HepG2 (cell line): ENCODE data around the gene EP300. TPM values are rescaled to one million over a fixed set of nuclear protein-coding genes. Genes with fewer than 3 reads are reported as not detected.

Experiments
- CBX1 ChIP-seq: IDR thresholded peaks from one replicate; pipeline ENCODE4 v1.6.1; 2016; ENCODE audit warnings: antibody characterized with exemption, low read depth
- CCDC6 ChIP-seq: sonication (generic); formaldehyde crosslinking; IDR thresholded peaks from 2 replicates; pipeline ENCODE4 v1.8.1; 2022; ENCODE audit warnings: mild to moderate bottlenecking, missing genetic modification reagents, moderate library complexity
- CSRNP1 ChIP-seq: sonication (generic); formaldehyde crosslinking; IDR thresholded peaks from 2 replicates; pipeline ENCODE4 v1.8.1; 2023; ENCODE audit warnings: mild to moderate bottlenecking, missing genetic modification reagents
- ETS1 ChIP-seq: sonication (generic); formaldehyde crosslinking; IDR thresholded peaks from 2 replicates; pipeline ENCODE4 v1.4.0; 2020; ENCODE audit warnings: missing genetic modification reagents
- FOXJ3 ChIP-seq: sonication (generic); formaldehyde crosslinking; IDR thresholded peaks from 2 replicates; pipeline ENCODE4 v1.4.0; 2020; ENCODE audit warnings: missing genetic modification reagents, mild to moderate bottlenecking, borderline replicate concordance
- GATAD1 ChIP-seq: IDR thresholded peaks from 2 replicates; pipeline ENCODE4 v1.6.1; 2016; ENCODE audit warnings: missing genetic modification reagents, missing compliant biosample characterization
- HNRNPLL ChIP-seq: fragments of 200-400 bp; formaldehyde crosslinking; IDR thresholded peaks from 2 replicates; pipeline ENCODE4 v1.6.1; 2017; ENCODE audit warnings: mild to moderate bottlenecking, low read depth, low read length; ENCODE audit not compliant: poor library complexity, severe bottlenecking
- KAT2B ChIP-seq: fragments of 150-350 bp; IDR thresholded peaks from 2 replicates; pipeline ENCODE4 v1.6.1; 2014; ENCODE audit warnings: low read depth, low read length, borderline replicate concordance
- KDM2A ChIP-seq: sonication (generic); formaldehyde crosslinking; IDR thresholded peaks from 2 replicates; pipeline ENCODE4 v1.4.0; 2020; ENCODE audit warnings: low read depth, missing genetic modification reagents, borderline replicate concordance
- KLF12 ChIP-seq: sonication (generic); formaldehyde crosslinking; IDR thresholded peaks from 2 replicates; pipeline ENCODE4 v1.4.0; 2020; ENCODE audit warnings: missing genetic modification reagents, borderline replicate concordance
- MAZ ChIP-seq, 2 experiments: sonication (generic) in 1 of 2; formaldehyde crosslinking in 1 of 2; IDR thresholded peaks; 2 replicates each; pipeline versions ENCODE4 v1.5.0 to v1.6.1; 2012 to 2020; ENCODE audit warnings: low read depth in 2 of 2, mild to moderate bottlenecking in 2 of 2, borderline replicate concordance in 1 of 2, improper control_type of control experiment in 1 of 2, low read length in 1 of 2, missing genetic modification reagents in 1 of 2, moderate library complexity in 1 of 2
- MED1 ChIP-seq: sonication (generic); formaldehyde crosslinking; IDR thresholded peaks from 2 replicates; pipeline ENCODE4 v1.4.0; 2020; ENCODE audit warnings: missing genetic modification reagents
- PREB ChIP-seq: sonication (generic); formaldehyde crosslinking; IDR thresholded peaks from 2 replicates; pipeline ENCODE4 v1.4.0; 2020; ENCODE audit warnings: missing genetic modification reagents
- RARA ChIP-seq: IDR thresholded peaks from 2 replicates; pipeline ENCODE4 v1.6.1; 2016; ENCODE audit warnings: missing genetic modification reagents, missing compliant biosample characterization
- RBFOX2 ChIP-seq: fragments of 200-400 bp; formaldehyde crosslinking; IDR thresholded peaks from 2 replicates; pipeline ENCODE4 v1.6.1; 2017; ENCODE audit warnings: low read depth, mild to moderate bottlenecking, low read length
- TEF ChIP-seq: sonication (generic); formaldehyde crosslinking; IDR thresholded peaks from 2 replicates; pipeline ENCODE4 v1.5.0; 2020; ENCODE audit warnings: missing genetic modification reagents
- ZKSCAN5 ChIP-seq: sonication (generic); formaldehyde crosslinking; IDR thresholded peaks from 2 replicates; pipeline ENCODE4 v1.5.1; 2020; ENCODE audit warnings: mild to moderate bottlenecking, missing genetic modification reagents
- ZNF276 ChIP-seq: sonication (generic); formaldehyde crosslinking; IDR thresholded peaks from 2 replicates; pipeline ENCODE4 v1.4.0; 2020; ENCODE audit warnings: mild to moderate bottlenecking, low read depth, missing genetic modification reagents
- ZNF33A ChIP-seq: sonication (generic); formaldehyde crosslinking; IDR thresholded peaks from 2 replicates; pipeline ENCODE4 v1.5.1; 2020; ENCODE audit warnings: missing genetic modification reagents, mild to moderate bottlenecking, moderate library complexity, borderline replicate concordance
- ZNF33B ChIP-seq: sonication (generic); formaldehyde crosslinking; IDR thresholded peaks from 2 replicates; pipeline ENCODE4 v1.5.1; 2020; ENCODE audit warnings: mild to moderate bottlenecking, missing genetic modification reagents
- ZNF350 ChIP-seq: sonication (generic); formaldehyde crosslinking; IDR thresholded peaks from 2 replicates; pipeline ENCODE4 v1.4.0; 2020; ENCODE audit warnings: mild to moderate bottlenecking, low read depth, missing genetic modification reagents, borderline replicate concordance
- ZNF547 ChIP-seq: sonication (generic); formaldehyde crosslinking; IDR thresholded peaks from 2 replicates; pipeline ENCODE4 v1.5.1; 2020; ENCODE audit warnings: mild to moderate bottlenecking, missing genetic modification reagents
- polyA plus RNA-seq, 8 experiments: library from polyadenylated mRNA; depleted of rRNA in 3 of 8; stranded (reverse) in 7 of 8; unstranded in 1 of 8; fragments of >200 nt; fragmentation: Illumina TruSeq in 4 of 8; extraction: Trizol in 4 of 8; gene quantifications; 2 replicates each; pipeline versions ENCODE4 v1.2.1 to v1.2.3, GENCODE V29; 2011 to 2016; ENCODE audit warnings: low read depth in 4 of 8, missing spikeins in 1 of 8, mixed read lengths in 1 of 8; ENCODE audit not compliant: insufficient read depth in 1 of 8
- total RNA-seq, 5 experiments: library from RNA; depleted of rRNA; stranded (reverse); fragments of >200 nt; fragmentation: Illumina TruSeq; extraction: Trizol; gene quantifications; 2 replicates each; pipeline ENCODE4 v1.2.3, GENCODE V29; 2016; ENCODE audit warnings: low read depth in 1 of 5

The EP300 gene
- total and polyA plus RNA-seq, 2 of the 13 experiments (the other 11 are each of a cell fraction or from before 2014, with no cell fraction given) = 13.6 to 14.9 TPM

- TF ChIP-seq PREB = no peak
- no peak for TF ChIP-seq ZNF350 (CRISPR knock-in tag)
- no peak for TF ChIP-seq MAZ (IDR thresholded peaks at IDR 0.05; ENCODE audit: borderline replicate concordance, low read depth, low read length)
- TF ChIP-seq MAZ (CRISPR knock-in tag; IDR thresholded peaks at IDR 0.05; ENCODE audit: low read depth) = peak; percentile 12; the same call in 1 of the 2 replicates
- no peak for TF ChIP-seq TEF (CRISPR knock-in tag)
- no peak for TF ChIP-seq CBX1
- peak; percentile 37; the same call in 1 of the 2 replicates for TF ChIP-seq ETS1 (CRISPR knock-in tag)
- TF ChIP-seq ZNF33B (CRISPR knock-in tag) = no peak
- TF ChIP-seq MED1 (CRISPR knock-in tag) = no peak
- TF ChIP-seq ZNF33A (CRISPR knock-in tag) = no peak
- no peak for TF ChIP-seq FOXJ3
- peak; percentile 80 for TF ChIP-seq RBFOX2
- TF ChIP-seq RARA (CRISPR knock-in tag) = no peak
- no peak for TF ChIP-seq KAT2B
- no peak for TF ChIP-seq ZNF276 (CRISPR knock-in tag)
- TF ChIP-seq ZNF547 (CRISPR knock-in tag) = no peak
- no peak for TF ChIP-seq KLF12 (CRISPR knock-in tag)
- peak; percentile 23; the same call in 1 of the 2 replicates for TF ChIP-seq KDM2A
- TF ChIP-seq CCDC6 = no peak
- no peak for TF ChIP-seq CSRNP1
- peak; percentile 82; the same call in 1 of the 2 replicates for TF ChIP-seq ZKSCAN5 (CRISPR knock-in tag)
- 0 out of 2 replicates have a peak, but pooled peaks have one; percentile 7 for TF ChIP-seq GATAD1 (CRISPR knock-in tag)
- peak; percentile 69 for TF ChIP-seq HNRNPLL
Observed at GRCh38 chr22:41092023-41092817, at the start of gene EP300 (continued).
